NT2/D1 (cell line): ENCODE measurements around the gene RNH1.

Experiments used
- DNase-seq: peaks from one replicate; pipeline ENCODE4 v3.0.0-alpha.2; 2011; ENCODE audit warnings: low read depth, low spot score
- H3K27me3 ChIP-seq: 2 replicates; pipeline ENCODE4 v1.6.0; 2011; ENCODE audit warnings: mild to moderate bottlenecking; ENCODE audit not compliant: insufficient read length, insufficient read depth
- H3K36me3 ChIP-seq: 2 replicates; pipeline ENCODE4 v1.6.1; 2011; ENCODE audit warnings: mild to moderate bottlenecking, low read length, mixed read lengths; ENCODE audit not compliant: insufficient read depth, insufficient read length
- H3K4me1 ChIP-seq: 2 replicates; pipeline ENCODE4 v1.5.1; 2011; ENCODE audit not compliant: insufficient read depth, insufficient read length
- H3K4me3 ChIP-seq: 2 replicates; pipeline ENCODE4 v1.5.1; 2011; ENCODE audit warnings: low read depth; ENCODE audit not compliant: insufficient read length
- H3K9ac ChIP-seq: 2 replicates; pipeline ENCODE4 v1.6.0; 2011; ENCODE audit warnings: low read depth; ENCODE audit not compliant: insufficient read length
- H3K9me3 ChIP-seq: 2 replicates; pipeline ENCODE4 v1.5.1; 2011; ENCODE audit warnings: mild to moderate bottlenecking, low read length; ENCODE audit not compliant: insufficient read depth
- SUZ12 ChIP-seq: IDR thresholded peaks from 2 replicates; pipeline ENCODE4 v1.6.1; 2011; ENCODE audit not compliant: insufficient read length, insufficient read depth; ENCODE audit errors: extremely low read depth
- YY1 ChIP-seq: IDR thresholded peaks from 2 replicates; pipeline ENCODE4 v1.6.1; 2011; ENCODE audit not compliant: insufficient read length, insufficient read depth
- ZNF274 ChIP-seq: IDR thresholded peaks from 2 replicates; pipeline ENCODE4 v1.6.1; 2011; ENCODE audit warnings: mild to moderate bottlenecking, low read depth, low read length

Gene RNH1

DNA sequence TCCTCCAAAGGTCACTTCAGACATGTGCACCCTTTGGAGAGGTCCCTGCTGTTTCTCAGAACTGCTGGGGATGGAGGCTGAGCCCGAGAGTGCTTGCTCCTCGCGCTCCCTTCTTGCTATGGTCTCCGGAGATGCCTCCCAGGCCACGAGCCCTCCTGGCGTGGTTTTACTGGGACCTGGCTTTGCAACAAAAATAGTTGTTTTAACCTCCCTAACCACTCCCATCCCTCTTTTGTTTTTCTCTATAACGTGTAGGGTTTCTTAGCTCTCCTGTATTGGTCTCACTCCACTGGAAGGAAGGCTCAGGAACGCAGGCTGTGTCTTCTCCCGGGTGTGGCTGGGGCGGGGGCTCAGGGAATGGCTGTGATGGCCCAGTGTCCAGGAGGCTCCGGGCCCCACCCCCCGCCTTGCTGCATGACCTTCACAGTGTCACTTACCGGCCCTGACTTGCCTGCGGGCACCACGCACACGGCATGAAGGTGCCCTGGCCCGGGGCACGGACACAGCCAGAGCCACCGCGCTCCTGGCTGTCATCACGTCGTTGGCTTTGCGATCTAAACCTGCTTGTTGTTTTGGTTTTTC is 51.4 kb downstream of the RNH1 start:
- Histone ChIP-seq H3K9ac (peak overlapping the region; percentile 45), H3K36me3 (peaks cover 91% of the 10 kb centered on the region)
- DNase-seq = no peak

DNA sequence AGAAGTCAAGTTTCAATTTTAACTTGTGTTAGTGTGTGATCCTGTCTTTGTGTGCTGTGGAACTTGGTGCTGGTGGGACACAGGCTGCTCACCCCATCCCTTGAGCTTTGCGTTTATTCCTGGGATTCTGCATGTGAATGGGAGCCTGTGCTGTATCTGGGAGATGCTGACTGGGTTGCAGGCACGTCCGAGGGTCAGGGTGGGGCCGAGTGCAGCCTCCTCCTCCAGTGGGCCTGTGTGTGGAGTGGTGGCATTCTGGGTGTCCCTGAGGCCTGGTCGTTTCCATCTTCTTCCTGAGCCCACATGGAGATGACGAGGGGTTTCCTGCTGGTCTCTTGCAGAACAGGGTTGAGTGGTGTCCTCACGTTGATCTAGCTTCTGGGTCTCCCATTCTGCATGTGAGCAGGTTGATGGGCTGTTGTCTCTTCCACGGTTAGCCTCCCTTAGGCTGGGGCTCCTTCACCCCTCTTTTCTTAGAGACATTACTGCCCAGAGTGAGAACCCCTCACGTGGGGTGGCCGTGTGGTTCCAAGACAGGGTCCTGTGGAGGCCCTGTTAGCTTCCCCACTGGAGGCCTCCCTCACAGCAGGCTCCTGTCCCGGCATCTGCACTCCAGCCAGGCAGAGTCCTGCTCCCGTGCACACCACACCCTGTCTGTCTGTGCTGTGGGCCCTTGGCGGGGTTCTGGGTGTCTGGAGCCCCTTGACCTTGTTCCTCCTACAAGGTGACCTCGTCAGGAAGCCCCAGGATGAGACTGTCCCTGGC is 52.1 kb downstream of the RNH1 start:
- Histone ChIP-seq H3K4me1 (peaks cover 47% of the 10 kb centered on the region), H3K36me3 (peaks cover 84% of the 10 kb centered on the region), H3K27me3 (no peaks in the 10 kb centered on the region), H3K9ac (peak overlapping the region; percentile 23), H3K9me3 (no peaks in the 10 kb centered on the region), H3K4me3 (no peak overlapping the region)
- DNase-seq = no peak
- TF ChIP-seq ZNF274 (no peak), SUZ12 (no peak), YY1 (no peak)

More for the DNA sequence above, 51.4 kb downstream of the RNH1 start:
- H3K27me3 ChIP-seq = no peaks in the 10 kb centered on the region
- TF ChIP-seq YY1 = no peak
- H3K9me3 ChIP-seq = no peaks in the 10 kb centered on the region
- peaks cover 47% of the 10 kb centered on the region for H3K4me1 ChIP-seq
- H3K4me3 ChIP-seq = no peak overlapping the region

DNA sequence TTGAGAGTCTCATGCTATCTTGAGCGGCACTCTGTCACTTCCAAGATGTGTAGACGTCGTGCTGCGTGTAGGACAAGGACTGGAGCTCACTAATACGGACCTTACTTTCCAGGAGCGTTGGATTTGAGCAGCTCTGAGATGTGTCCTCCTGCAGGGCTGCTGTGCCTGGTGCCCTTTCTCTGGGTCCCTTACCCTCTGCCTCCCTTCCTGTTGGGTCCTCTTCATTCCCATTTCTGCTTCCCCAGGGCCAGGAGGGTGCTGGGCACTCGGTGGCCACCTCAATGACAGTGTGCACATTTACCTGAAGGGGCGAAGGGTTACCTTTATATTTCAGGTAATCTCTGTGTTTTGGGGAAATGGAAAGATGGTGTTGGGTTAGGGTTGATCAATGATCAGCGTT is 53.0 kb downstream of the RNH1 start:
- Histone ChIP-seq H3K4me1 (peaks cover 45% of the 10 kb centered on the region), H3K36me3 (peaks cover 75% of the 10 kb centered on the region), H3K4me3 (no peak overlapping the region), H3K9ac (no peak overlapping the region), H3K27me3 (no peaks in the 10 kb centered on the region), H3K9me3 (no peaks in the 10 kb centered on the region)
- TF ChIP-seq SUZ12 = no peak
- no peak for TF ChIP-seq YY1
- TF ChIP-seq ZNF274 = no peak
- DNase-seq = no peak

DNA sequence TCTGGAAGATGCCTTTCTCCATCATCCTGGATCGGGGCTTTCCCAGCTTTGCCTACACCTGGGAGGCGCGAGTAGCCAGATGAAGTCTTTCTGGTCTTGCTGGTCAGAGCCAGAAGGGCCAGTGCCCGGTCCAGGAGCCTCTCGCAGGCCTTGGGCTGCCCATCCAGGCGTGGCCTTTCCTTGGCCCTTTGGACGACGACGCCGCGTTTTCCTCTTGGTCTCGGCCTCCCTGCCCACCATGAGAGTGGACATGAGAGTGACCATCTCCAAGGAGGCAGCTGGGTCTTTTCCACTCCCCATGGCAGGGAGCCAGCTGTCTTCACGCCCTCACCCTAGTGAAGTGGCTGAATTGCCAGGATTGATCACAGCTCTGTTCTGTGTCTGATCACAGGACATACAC is 53.5 kb downstream of the RNH1 start:
- Histone ChIP-seq H3K27me3 (no peaks in the 10 kb centered on the region), H3K4me1 (peaks cover 45% of the 10 kb centered on the region), H3K4me3 (no peak overlapping the region), H3K9ac (no peak overlapping the region), H3K36me3 (peaks cover 70% of the 10 kb centered on the region), H3K9me3 (no peaks in the 10 kb centered on the region)
- TF ChIP-seq YY1 (no peak), ZNF274 (no peak), SUZ12 (no peak)
- DNase-seq = no peak

DNA sequence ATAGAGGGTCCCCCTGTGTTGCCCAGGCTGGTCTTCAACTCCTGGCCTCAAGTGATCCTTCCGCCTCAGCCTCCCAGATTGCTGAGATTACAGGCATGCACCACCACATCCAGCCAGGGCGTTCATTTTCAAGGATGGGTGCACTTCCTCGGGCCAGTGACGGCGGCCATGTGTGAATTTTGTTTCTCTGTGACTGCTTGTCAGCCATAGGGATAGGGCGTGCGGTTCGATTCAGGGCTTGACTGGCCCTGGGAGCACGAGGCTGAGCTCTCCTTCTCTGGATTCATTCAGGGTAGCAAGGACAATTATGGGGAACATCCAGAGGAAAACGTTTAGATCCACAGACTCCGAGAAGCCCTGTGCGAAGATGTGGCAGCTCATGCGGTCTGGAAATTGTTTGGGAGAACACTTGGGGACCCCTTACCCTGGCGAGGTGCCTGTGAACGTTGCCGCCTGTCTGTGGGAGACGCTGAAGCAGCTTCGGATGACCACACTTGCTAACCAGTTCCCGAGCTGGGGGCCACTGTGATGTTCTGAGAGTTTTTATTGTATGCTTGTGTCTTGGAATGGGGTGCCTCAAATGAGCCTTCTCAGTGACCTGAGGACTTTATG is 54.0 kb downstream of the RNH1 start:
- H3K27me3 ChIP-seq = no peaks in the 10 kb centered on the region
- H3K9ac ChIP-seq = no peak overlapping the region
- H3K4me1 ChIP-seq = peaks cover 45% of the 10 kb centered on the region
- H3K9me3 ChIP-seq = no peaks in the 10 kb centered on the region
- no peak for DNase-seq
- H3K4me3 ChIP-seq = no peak overlapping the region
- TF ChIP-seq ZNF274 (no peak), YY1 (no peak)
- H3K36me3 ChIP-seq = peaks cover 68% of the 10 kb centered on the region

DNA sequence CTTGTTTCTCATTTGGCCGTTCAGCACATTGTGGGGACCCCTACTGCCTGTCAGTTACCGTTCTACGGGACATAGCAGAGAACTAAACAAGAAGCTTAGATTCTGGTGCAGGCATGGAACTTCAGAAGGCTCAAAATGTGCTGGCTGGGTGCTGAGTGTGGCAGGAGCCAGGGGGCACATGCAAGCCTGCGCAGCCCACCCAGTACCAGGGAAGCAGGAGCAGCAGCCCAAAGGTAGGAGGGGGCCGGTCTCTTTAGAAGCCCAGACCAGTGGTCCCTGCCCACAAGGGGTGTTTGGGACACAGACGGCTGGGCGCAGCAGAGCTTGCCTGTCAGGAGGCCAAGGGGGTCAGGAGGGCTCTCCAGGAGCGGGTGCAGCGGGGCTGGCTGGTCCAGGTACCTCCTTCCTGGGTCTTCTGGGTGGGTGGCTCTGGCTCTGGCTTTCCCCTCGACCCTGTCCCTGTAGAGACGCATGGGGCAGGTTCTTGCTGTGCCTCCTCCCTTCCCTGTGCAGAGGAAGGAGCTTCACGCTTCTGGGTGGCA is 54.8 kb downstream of the RNH1 start:
- H3K36me3 ChIP-seq = peaks cover 60% of the 10 kb centered on the region
- H3K9me3 ChIP-seq = no peaks in the 10 kb centered on the region
- H3K9ac ChIP-seq = peak overlapping the region; percentile 24
- H3K27me3 ChIP-seq = no peaks in the 10 kb centered on the region
- no peak overlapping the region for H3K4me3 ChIP-seq
- H3K4me1 ChIP-seq = peaks cover 39% of the 10 kb centered on the region
- TF ChIP-seq YY1 (no peak), ZNF274 (no peak), SUZ12 (no peak)
- no peak for DNase-seq

DNA sequence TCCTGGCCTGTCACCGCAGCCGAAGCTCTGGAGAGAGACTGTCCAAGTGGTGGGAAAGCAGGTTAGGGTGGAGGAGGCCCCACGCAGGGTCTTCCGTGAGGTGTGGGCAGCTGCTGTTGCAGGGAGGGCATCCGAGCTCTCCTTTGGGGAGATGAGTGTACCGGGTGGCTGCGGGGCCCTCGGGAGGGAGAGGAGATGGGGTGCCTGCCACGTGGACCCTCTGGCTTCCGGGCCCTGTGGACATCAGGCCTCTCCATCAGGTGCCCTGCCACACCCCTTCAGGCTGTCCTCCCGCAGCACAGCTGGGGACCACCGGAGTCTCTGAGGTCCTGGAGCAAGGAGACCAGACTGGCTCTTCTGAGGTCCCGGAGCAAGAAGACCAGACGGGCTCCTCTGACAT is 55.3 kb downstream of the RNH1 start:
- H3K4me1 ChIP-seq = peaks cover 38% of the 10 kb centered on the region
- peaks cover 55% of the 10 kb centered on the region for H3K36me3 ChIP-seq
- DNase-seq = no peak
- TF ChIP-seq SUZ12 (no peak), YY1 (no peak), ZNF274 (no peak)
- no peaks in the 10 kb centered on the region for H3K27me3 ChIP-seq
- H3K4me3 ChIP-seq = peak overlapping the region; percentile 98
- no peaks in the 10 kb centered on the region for H3K9me3 ChIP-seq
- H3K9ac ChIP-seq = peak overlapping the region; percentile 98
